Measurements from ENCODE around the gene LINGO3.

DNA sequence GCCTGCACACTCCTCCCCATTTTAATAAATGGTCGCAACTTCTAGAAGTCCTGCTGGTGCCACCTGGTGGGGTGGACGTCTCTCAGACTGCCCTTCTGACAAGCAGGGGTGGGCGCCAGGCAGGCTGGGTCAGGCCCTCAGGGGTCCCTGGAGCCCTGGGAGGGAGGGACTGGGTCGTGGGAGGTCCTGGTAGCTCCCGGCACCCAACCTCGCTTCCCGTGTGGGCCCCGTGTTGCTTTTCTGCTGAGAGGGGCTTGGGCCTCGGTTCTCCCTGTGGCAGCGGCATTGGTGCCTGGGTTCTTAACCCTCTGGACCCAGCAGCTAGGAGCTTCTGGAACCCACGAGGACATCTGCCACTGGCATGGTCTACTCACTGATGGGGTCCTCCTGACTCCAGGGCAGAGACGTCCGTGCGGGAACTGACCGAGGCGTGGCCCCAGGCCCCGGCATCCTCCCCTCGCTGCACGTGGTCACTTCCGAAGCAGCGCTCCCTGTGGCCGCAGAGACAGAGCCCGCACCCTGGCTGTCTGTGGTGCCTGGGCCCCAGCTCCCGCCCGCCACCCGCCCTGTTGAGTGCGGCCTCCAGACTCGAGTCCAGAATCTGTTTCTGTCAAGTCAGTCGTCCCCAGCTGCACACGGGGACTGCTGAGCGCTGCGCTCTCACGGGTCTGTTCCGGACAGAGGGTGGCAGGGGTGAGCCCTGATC is 46.1 kb upstream of the LINGO3 start:
- TF ChIP-seq, protein P1, sequence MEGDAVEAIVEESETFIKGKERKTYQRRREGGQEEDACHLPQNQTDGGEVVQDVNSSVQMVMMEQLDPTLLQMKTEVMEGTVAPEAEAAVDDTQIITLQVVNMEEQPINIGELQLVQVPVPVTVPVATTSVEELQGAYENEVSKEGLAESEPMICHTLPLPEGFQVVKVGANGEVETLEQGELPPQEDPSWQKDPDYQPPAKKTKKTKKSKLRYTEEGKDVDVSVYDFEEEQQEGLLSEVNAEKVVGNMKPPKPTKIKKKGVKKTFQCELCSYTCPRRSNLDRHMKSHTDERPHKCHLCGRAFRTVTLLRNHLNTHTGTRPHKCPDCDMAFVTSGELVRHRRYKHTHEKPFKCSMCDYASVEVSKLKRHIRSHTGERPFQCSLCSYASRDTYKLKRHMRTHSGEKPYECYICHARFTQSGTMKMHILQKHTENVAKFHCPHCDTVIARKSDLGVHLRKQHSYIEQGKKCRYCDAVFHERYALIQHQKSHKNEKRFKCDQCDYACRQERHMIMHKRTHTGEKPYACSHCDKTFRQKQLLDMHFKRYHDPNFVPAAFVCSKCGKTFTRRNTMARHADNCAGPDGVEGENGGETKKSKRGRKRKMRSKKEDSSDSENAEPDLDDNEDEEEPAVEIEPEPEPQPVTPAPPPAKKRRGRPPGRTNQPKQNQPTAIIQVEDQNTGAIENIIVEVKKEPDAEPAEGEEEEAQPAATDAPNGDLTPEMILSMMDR (IDR thresholded peaks at IDR 0.05): no peak
- no peak for TF ChIP-seq POLR2A (IDR thresholded peaks at IDR 0.05)
